ENCODE results near the gene MPZL2. TPM values are rescaled to one million over a fixed set of nuclear protein-coding genes. Genes with fewer than 3 reads are reported as not detected.

Gene MPZL2
- total and polyA plus RNA-seq, 2 of the 8 experiments (the other 6 are each of a cell fraction or from before 2014, with no cell fraction given), result 2.4 to 3.2 TPM

- Histone ChIP-seq H3K4ac (replicated peaks; ENCODE audit: insufficient read length, low read depth, low read length) (no peak overlapping the region), H3K23me2 (ENCODE audit: low read depth, low read length) (peaks cover 5% of the 10 kb centered on the region; the same call in 1 of the 2 replicates), H3K9ac (replicated peaks in 1 of 4; ENCODE audit: extremely low read depth in 1 of 4, low read depth in 3 of 4, low read length in 3 of 4) (peak overlapping the region in 3 of 4 experiments; percentile 22 to 57 (median 35); a peak in 3 of 7 replicates), H3K56ac (replicated peaks; ENCODE audit: insufficient read length, low read depth, low read length) (no peak overlapping the region), H3K27me3 (replicated peaks in 1 of 4; ENCODE audit: control insufficient read depth in 3 of 4, extremely low read depth in 1 of 4, insufficient read depth in 3 of 4, low read length in 3 of 4) (peaks cover 1 to 42% (median 31%) of the 10 kb centered on the region in 4 experiments), H3K4me1 (replicated peaks in 1 of 4; ENCODE audit: control insufficient read depth in 3 of 4, insufficient read depth in 4 of 4, low read length in 3 of 4) (peaks cover 3 to 11% (median 4%) of the 10 kb centered on the region in 4 experiments; a peak in 4 of 7 replicates), H2BK5ac (ENCODE audit: low read depth, low read length) (no peak overlapping the region), H4K5ac (ENCODE audit: insufficient read length, low read depth, low read length) (no peak overlapping the region), H3K27ac (ENCODE audit: low read depth, low read length) (no peak overlapping the region), H4K8ac (ENCODE audit: extremely low read depth, insufficient read depth, low read length) (no peak overlapping the region), H3K4me3 (ENCODE audit: extremely low read depth in 1 of 4, insufficient read depth in 2 of 4, low read depth in 3 of 4, low read length in 4 of 4) (peak overlapping the region; percentile 28 to 59 (median 38); a peak in 7 of 8 replicates), H2BK120ac (replicated peaks; ENCODE audit: low read depth, low read length) (no peak overlapping the region), H3K14ac (ENCODE audit: insufficient read length) (no peak overlapping the region), H3K79me1 (ENCODE audit: low read depth, low read length) (no peaks in the 10 kb centered on the region), H2AFZ (ENCODE audit: low read length) (peak overlapping the region; percentile 86), H3K23ac (ENCODE audit: insufficient read length) (no peak overlapping the region), H2BK15ac (ENCODE audit: low read length) (0 out of 2 replicates have a peak overlapping the region, but pooled peaks have one; percentile 37), H2BK20ac (ENCODE audit: low read length) (0 out of 2 replicates have a peak overlapping the region, but pooled peaks have one; percentile 29), H2BK12ac (ENCODE audit: low read depth, low read length) (peak overlapping the region; percentile 30), H3K79me2 (ENCODE audit: control insufficient read depth in 1 of 2, insufficient read depth in 2 of 2, low read length in 2 of 2) (no peaks in the 10 kb centered on the region), H3K18ac (ENCODE audit: extremely low read depth, low read length) (peak overlapping the region; percentile 79), H3K36me3 (ENCODE audit: control insufficient read depth in 2 of 4, insufficient read depth in 4 of 4, low read length in 3 of 4) (no peaks in the 10 kb centered on the region), H4K91ac (replicated peaks; ENCODE audit: insufficient read length, low read length) (no peak overlapping the region), H3K4me2 (ENCODE audit: insufficient read depth in 1 of 2, low read depth in 2 of 2, low read length in 2 of 2) (peak overlapping the region; percentile 75 to 95), H2AK5ac (ENCODE audit: low read depth, low read length) (no peak overlapping the region), H4K20me1 (replicated peaks in 1 of 2; ENCODE audit: control insufficient read depth in 1 of 2, insufficient read depth in 2 of 2, low read length in 2 of 2) (no peaks in the 10 kb centered on the region), H3K9me3 (ENCODE audit: insufficient read depth in 2 of 2, low read depth in 1 of 2, low read length in 1 of 2) (no peaks in the 10 kb centered on the region)
- POLR2A ChIA-PET (ENCODE audit: partially characterized antibody), result interaction anchor here (1.2 to 1.5 kb wide), 6 partner anchors 11 to 127 kb away, joined by 3 to 6 read pairs (median 4); partner anchors contain the start of gene MPZL3
- 50% methylated on average over 13 of the region's 13 CpGs; no CpG with 5 or more reads in 1 of the 2 experiments for WGBS, 2 experiments (ENCODE audit: extremely low coverage in 1 of 2, insufficient coverage in 1 of 2, insufficient read length in 1 of 2, insufficient replicate concordance in 2 of 2, low coverage in 1 of 2, low lambda C conversion rate in 2 of 2, missing lambda C conversion rate in 1 of 2)
- FAIRE-seq (no peak), DNase-seq (ENCODE audit: low read depth in 1 of 2, low spot score in 2 of 2) (no peak)
- CTCF ChIA-PET (ENCODE audit: partially characterized antibody), result interaction anchor here (0.6 to 2.6 kb wide), 19 partner anchors 9 to 421 kb away, joined by 3 to 15 read pairs (median 5); partner anchors contain the start of gene JAML
- TF ChIP-seq PHF8 (conservative IDR thresholded peaks at IDR 0.05; ENCODE audit: low read depth, low read length), result no peak
- no peak for TF ChIP-seq RXRA (IDR thresholded peaks at IDR 0.05; ENCODE audit: insufficient read depth, low read depth, low read length)
- TF ChIP-seq RAD21 (IDR thresholded peaks at IDR 0.05 in 1 of 2, conservative IDR thresholded peaks at IDR 0.05 in 1 of 2; ENCODE audit: low read depth in 2 of 2, low read length in 2 of 2), result no peak
- peak; percentile 70 for TF ChIP-seq NANOG (IDR thresholded peaks at IDR 0.05; ENCODE audit: insufficient read depth, low read depth, low read length, poor library complexity, severe bottlenecking)
Observed at GRCh38 chr11:118264569-118265465, 720 bp upstream of the MPZL2 start.

All from H1 (cell line).